Effector CD8-positive, alpha-beta T cell (primary cell): ENCODE data around the gene OTUB1.
A peak's percentile ranks its signal among the peaks of the same experiment; 100 is the strongest.
"Not testable (repeated sequence)": the region's sequence is repeated elsewhere in the genome, so short reads cannot be mapped to it uniquely, and the experiment has no call there.

ENCODE experiments used
- DNase-seq: peaks from one replicate; lab custom pipeline; 2025; lab: John Stamatoyannopoulos, UW
- total RNA-seq, 4 experiments: gene quantifications; one replicate each; lab custom pipeline; 2026; lab: John Stamatoyannopoulos, UW

The OTUB1 gene
- 74.8 to 92.1 (median 78.4) reads per million in 4 experiments for total RNA-seq

GRCh38 chr11:63986156-63986931 is at the start of gene OTUB1:
Gene OTUB1, plus strand, starts transcription at chr11:63986438. Its CDS starts 19 bp downstream, at chr11:63986457.
- peak; percentile 84 for DNase-seq

- no peak for DNase-seq
Observed at GRCh38 chr11:63937713-63938478, 48.3 kb upstream of the OTUB1 start.

GRCh38 chr11:63938479-63939396 is 47.5 kb upstream of the OTUB1 start, which contains the start of gene NAA40:
Gene NAA40, plus strand, starts transcription at chr11:63939002. Its CDS starts 95 bp downstream, at chr11:63939097.
- peak; percentile 86 for DNase-seq

GRCh38 chr11:63939397-63939891 is 46.8 kb upstream of the OTUB1 start:
- no peak for DNase-seq

GRCh38 chr11:63940786-63941185 is 45.5 kb upstream of the OTUB1 start:
- DNase-seq: no peak

- no peak for DNase-seq
Observed at GRCh38 chr11:63941901-63942300, 44.3 kb upstream of the OTUB1 start.

GRCh38 chr11:63942803-63943202 is 43.4 kb upstream of the OTUB1 start:
- DNase-seq: no peak

- DNase-seq: no peak
Observed at GRCh38 chr11:63944987-63945386, 41.3 kb upstream of the OTUB1 start.

- DNase-seq: peak; percentile 8
Observed at GRCh38 chr11:63945477-63946163, 40.6 kb upstream of the OTUB1 start.

- DNase-seq: no peak
Observed at GRCh38 chr11:63951779-63952536, 34.3 kb upstream of the OTUB1 start.

GRCh38 chr11:63952570-63952969 is 33.7 kb upstream of the OTUB1 start:
- no peak for DNase-seq

GRCh38 chr11:63958008-63958407 is 28.2 kb upstream of the OTUB1 start:
- no peak for DNase-seq

GRCh38 chr11:63961608-63962412 is 24.4 kb upstream of the OTUB1 start:
- no peak for DNase-seq

- DNase-seq: not testable (repeated sequence)
Observed at GRCh38 chr11:63963895-63964294, 22.3 kb upstream of the OTUB1 start.

GRCh38 chr11:63966444-63966843 is 19.8 kb upstream of the OTUB1 start:
- no peak for DNase-seq

- DNase-seq: no peak
Observed at GRCh38 chr11:63969461-63969860, 16.8 kb upstream of the OTUB1 start.

GRCh38 chr11:63970902-63971301 is 15.3 kb upstream of the OTUB1 start:
- DNase-seq: no peak

GRCh38 chr11:63973912-63974258 is 12.4 kb upstream of the OTUB1 start:
- not testable (repeated sequence) for DNase-seq
